Stimulated activated naive CD4-positive, alpha-beta T cell treated with Interleukin-2 at 50 U/mL for 16 hours (primary cell): Measurements from ENCODE around the gene COBL.

Source experiments
- DNase-seq: peaks from one replicate; lab custom pipeline; 2025; lab: John Stamatoyannopoulos, UW

The COBL gene

GRCh38 chr7:51303142-51303525 is 13.5 kb downstream of the COBL start:
- no peak for DNase-seq

DNA sequence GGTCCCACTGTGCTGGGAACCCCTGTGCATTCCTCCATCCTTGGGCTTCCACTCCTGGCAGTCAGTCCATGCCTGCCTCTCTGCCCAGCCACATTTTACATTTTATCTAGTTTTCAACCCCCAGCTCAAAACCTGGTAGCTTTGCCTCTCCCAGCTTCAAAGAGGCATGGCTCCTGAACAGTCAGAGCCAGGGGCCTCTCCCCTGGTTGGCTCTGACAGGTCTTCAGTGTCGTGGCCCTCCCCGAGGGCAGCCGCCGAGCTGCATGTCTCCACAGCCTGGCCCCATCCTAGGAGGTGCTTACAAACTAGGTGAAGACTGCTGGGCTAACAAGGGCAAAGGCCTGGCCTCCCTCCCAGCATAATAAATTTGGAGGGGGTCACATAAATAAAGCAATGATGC is 14.8 kb downstream of the COBL start:
- DNase-seq = no peak

DNA sequence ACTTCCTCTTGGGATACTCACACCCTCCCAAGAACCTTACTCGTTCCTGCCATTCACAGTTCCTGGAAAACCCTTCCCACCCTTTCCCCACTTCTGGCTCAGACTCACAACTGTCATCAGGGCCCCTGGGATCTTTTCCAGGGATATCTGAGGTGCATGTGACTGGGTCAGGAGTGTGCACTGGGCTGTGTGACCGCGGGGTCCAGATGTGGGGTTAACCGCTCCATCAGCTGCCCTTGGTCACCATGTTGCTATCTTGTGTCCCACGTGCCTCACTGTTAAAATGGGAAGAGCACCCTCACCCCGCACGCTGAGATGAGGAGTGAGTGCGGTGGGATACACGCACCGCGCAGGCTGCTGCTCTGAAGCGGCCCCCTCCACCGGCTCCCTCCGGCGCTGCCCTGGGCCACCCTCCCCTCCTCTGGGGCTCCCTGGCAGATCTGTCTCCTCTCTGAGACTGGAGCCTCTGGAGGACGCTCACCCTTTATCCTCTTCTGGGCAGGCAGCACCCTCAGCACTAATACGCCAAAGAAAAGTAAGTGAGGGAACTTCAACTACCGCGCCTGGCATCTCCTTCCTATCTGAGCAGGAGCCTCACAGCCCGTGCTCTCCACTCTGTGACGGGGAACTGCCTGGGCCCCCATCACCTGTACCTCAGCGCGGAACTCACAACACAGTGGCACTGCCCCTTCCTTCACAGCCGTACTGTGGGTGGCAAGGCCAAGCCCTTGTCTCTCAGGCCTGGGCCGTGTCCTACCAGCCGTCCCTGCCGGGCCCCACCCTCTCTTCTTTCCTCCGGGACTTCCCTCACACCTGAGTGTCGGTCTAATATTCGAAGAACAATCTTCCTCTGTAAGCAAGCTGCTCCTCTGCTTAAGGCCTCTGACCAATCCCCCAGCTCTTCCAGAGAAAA is 15.6 kb downstream of the COBL start:
- DNase-seq = no peak

DNA sequence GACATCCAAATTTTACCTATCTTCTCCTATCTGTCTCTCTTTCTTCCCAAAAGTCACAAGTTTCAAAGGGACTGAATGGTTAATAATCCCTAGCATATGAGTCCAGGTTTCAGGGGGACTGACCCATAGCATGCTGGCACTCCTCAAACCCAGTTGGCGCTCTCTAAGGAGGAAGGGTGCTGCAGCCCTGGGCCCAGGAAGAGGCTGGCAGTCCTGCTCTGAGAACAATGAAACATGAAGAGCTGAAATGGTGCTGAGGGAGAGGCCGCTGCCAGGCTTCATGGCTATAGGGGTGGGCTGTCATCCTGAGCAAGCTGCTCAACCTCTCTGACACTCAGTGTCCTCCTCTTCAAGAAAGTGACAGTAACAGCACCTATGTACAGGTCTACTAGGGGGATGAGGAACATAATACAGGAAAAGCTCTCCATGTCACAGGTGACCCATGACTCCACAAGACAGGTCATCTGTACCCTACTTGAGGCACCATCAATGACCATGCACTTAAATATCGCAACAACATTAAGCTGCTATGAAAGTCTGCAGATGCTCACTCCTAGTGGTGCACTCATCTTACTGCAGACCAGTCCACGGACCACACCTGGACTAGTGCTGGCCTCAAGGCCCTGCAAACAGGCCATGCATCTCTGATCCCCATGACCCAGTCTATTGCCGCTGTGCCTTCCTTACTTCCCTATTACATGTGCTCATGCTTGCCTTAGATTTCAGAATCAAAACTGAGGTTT is 17.0 kb downstream of the COBL start:
- DNase-seq = no peak

GRCh38 chr7:51298912-51299311 is 17.7 kb downstream of the COBL start:
- DNase-seq = no peak

- DNase-seq = no peak
Observed at GRCh38 chr7:51297986-51298385, 18.6 kb downstream of the COBL start.

DNA sequence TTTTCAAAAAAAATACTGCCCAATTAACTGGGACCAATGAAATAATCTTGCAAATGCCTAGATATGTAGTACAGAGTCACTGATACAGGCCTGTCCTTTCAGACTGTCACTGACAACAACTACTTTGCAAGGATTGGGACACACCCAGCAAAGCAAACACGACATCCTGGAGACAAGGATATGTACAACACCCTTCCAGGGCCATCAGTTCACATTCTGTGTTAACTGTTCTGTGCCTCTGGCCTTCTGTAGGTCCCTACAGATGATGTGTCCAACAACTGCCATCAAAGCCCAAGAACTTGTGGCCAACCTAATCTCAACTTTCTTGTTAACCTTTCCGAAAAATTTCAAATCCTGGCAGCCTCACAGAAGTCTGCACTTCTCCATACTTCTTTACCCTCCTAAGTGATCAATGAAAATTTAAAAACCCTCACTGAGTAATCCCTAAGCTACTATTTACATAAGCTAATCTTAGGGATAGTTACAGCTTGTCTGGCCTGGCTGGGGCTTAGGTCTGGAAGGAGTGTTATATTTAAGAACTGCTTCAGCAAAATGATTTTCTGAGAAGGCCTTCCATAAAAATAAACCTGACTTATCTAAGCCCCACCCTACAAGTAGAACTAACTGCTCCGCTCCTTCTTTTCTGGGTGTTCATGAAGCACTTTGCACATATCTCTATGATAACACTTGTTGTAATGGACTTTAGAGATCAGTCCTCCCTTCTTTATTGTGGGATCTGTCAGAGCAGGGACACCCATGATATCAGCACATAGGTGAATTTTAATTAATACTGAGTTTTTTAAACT is 21.0 kb downstream of the COBL start:
- no peak for DNase-seq

- DNase-seq = no peak
Observed at GRCh38 chr7:51292596-51292995, 24.0 kb downstream of the COBL start.

GRCh38 chr7:51290702-51291540 is 25.7 kb downstream of the COBL start:
- DNase-seq = no peak

DNA sequence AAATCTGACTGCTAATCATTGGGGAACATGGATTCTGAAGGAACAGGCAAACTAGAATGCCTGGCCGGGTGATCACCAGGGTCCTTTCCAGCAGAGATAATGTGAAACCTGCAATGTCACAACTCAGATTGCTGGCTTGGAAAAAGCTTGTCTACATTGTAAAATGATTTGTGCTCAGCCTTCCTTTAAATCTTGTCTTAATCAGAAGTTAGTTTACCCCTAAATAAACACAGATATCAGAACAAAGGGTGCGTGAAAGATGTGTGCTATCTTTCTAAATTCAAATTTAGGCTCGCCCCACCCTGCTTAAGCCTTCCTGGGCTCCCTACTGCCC is 26.3 kb downstream of the COBL start:
- no peak for DNase-seq

DNA sequence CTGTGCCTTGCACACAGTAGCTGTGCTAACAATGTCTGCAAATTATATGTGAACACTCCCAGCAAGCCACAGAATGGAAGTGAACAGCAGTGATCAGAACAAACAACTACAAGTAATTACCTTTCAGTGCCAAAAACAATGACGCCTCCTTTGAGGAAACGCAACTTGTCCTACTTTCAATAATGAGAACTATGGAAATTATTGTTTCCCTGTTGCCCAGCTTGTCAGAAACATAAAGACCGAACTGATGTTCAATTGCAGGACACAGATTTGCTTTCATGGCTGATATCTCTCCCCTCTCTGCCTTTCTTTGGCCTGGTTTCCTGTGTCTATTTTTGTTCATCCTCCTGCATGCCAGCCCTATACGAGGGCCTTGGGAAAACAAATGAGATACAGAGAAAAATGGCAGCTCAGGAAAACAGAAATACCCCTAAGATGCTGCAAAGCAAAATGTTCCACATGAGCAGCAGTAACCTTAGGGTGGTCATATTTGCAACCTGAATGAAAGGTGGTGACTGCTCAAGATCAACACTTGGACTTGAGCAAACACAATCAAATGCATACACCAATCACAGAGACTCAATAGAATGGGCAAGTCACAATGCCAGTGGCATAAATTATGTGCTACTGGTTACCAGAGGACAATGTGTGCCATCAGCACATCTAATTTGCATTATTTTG is 26.8 kb downstream of the COBL start:
- no peak for DNase-seq

- DNase-seq = no peak
Observed at GRCh38 chr7:51288896-51289622, 27.6 kb downstream of the COBL start.

DNA sequence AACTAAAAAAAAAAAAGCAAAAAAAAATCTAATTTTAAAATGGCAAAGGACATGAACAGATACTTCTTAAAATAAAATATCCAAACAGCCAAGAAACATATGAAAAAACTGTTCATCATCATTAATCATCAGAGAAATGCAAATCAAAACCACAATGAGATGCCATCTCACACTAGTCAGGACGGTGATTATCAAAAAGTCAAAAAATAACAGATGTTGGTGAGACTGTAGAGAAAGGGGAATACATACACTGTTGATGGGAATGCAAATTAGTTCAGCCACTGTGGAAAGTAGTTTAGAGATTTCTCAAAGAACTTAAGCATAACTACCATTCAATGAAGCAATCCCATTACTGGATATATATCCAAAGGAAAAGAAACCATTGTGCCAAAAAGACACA is 30.2 kb downstream of the COBL start:
- no peak for DNase-seq

- no peak for DNase-seq
Observed at GRCh38 chr7:51280156-51280555, 36.5 kb downstream of the COBL start.

DNA sequence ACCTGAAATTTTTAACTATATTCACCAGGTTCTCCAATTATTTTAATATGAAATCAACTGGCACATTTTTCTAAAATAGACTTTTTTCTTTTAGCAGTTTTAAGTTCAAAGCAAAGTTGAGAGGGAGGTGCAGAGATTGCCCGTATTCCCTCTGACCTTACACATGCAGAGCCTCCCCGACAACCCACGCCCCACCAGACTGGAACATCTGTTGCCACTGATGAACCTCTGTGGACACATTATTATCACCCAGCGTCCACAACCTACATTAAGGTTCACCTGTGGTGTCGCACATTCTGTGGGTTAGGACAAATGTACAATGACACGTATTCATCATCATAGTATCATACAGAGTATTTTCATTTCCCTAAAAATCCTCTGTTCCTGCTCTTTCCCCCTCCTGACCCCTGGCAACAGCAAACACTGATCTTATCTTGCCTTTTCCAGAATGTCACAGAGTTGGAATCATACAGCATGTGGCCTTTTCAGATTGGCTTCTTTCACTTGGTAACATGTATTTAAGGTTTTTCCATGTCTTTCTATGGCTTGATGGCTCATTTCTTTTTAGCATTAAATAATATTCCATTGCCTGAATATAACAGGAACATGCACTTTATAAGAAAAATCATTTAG is 37.1 kb downstream of the COBL start:
- no peak for DNase-seq

- DNase-seq = no peak
Observed at GRCh38 chr7:51278797-51279196, 37.8 kb downstream of the COBL start.

DNA sequence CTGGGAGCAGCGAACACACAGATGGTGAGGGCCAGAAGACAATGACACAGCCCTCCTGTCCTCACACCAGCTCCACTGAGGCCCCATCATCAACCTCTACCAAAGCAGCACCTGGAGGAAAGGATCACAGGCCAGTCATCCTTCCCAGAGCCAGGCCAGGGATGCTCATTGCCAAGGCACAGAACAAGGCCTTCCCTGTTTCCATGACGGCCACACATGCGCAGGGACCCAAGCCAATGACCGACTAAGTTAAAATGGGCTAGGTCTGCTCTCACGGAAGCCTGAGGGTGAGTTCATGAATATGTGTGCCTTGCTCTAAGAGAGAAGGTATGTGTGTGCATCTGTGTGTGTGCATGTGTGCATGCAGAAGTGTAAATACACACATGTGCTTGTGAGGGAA is 39.6 kb downstream of the COBL start:
- no peak for DNase-seq

DNA sequence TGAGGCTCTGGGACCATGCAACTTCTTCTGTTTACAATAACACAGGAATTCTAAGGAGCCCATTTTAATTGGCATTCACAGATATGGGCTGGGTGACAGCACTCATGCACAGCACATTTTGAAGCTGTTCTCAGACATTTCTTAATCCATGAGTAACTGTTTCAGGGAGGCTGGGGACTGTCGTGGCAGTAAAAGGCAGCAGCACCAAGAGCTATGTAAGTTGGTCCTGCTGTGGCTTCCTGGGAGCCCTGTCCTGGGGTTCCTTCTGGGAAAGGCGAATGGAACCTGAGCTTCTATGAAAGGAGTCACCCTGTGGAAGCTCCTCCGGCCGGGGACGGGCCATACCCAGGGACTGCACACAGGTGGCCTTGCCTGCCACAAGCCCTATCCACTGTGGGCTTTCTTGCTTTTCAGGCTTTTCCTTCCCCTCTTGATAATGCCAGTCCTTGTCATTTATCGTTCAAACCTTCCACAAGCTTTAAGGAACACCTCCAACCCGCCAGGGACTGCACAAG is 40.5 kb downstream of the COBL start:
- no peak for DNase-seq

DNA sequence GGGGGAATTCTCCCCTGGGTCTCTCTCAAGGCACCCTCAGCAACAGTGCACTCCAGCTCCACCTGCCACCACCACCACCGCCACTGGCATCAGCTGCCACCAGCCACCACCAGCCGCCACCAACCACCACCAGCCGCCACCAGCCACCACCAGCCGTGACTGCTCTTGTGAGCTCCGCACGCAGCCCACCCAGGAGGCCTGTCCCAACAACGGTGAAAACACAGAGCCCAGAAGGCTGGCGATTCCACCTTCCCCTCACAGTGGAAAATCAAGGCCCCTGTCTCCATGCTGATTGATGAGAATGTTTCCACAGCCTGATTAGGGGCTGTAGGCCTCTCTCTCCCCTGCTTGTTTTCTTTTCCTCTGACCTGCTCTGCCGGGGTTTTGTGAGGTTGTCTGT is 41.1 kb downstream of the COBL start:
- no peak for DNase-seq

DNA sequence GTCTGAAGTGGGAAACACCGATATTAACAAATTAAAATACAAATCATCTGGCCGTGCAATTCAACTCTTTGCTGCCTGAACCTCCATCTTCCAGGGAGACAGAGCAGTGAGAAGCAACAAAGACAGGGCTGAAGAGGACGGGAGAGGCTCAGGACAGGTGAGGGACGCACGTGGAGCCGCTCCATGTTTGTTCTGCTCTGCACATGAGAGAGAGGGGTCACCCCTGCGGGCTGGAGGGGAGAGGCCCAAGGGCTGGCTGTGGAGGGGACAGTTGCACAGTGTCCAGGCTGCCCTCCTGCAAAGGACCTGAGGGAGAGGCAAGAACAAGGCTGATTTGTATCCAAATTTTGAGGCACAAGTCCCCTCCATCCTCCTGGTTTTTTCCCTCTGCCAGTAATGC is 41.7 kb downstream of the COBL start:
- no peak for DNase-seq
